Activated CD4-positive, CD25-positive, alpha-beta regulatory T cell treated with anti-CD3 and anti-CD28 coated beads, Interleukin-2, amount 50 U/mL, for 16 hours (primary cell): Measurements from ENCODE around the gene IFITM2.
"Not testable (repeated sequence)": the region's sequence is repeated elsewhere in the genome, so short reads cannot be mapped to it uniquely, and the experiment has no call there.

ENCODE experiments used
- DNase-seq: peaks from one replicate; pipeline ENCODE4 v3.0.0-alpha.2; 2020; ENCODE audit warnings: low read depth, low spot score

Gene IFITM2

GRCh38 chr11:281486-282161 is 26.0 kb upstream of the IFITM2 start:
- no peak for DNase-seq

- no peak for DNase-seq
Measured at GRCh38 chr11:282171-282570, 25.4 kb upstream of the IFITM2 start.

- DNase-seq, result no peak
Measured at GRCh38 chr11:282630-283360, 24.8 kb upstream of the IFITM2 start.

GRCh38 chr11:283405-284104 is 24.1 kb upstream of the IFITM2 start:
- DNase-seq, result no peak

GRCh38 chr11:284105-285020 is 23.3 kb upstream of the IFITM2 start:
- no peak for DNase-seq

GRCh38 chr11:285021-285893 is 22.4 kb upstream of the IFITM2 start:
- no peak for DNase-seq

GRCh38 chr11:285894-286220 is 21.8 kb upstream of the IFITM2 start:
- no peak for DNase-seq

- DNase-seq, result not testable (repeated sequence)
Measured at GRCh38 chr11:286977-287820, 20.4 kb upstream of the IFITM2 start.

- DNase-seq, result no peak
Measured at GRCh38 chr11:287821-288477, 19.7 kb upstream of the IFITM2 start.

- DNase-seq, result no peak
Measured at GRCh38 chr11:288478-289397, 18.9 kb upstream of the IFITM2 start, which contains the start of gene PGGHG. Gene PGGHG, plus strand, starts transcription at chr11:289126. Its CDS starts 691 bp downstream, at chr11:289817.

GRCh38 chr11:289398-289711 is 18.3 kb upstream of the IFITM2 start:
- DNase-seq, result no peak

GRCh38 chr11:289712-290620 is 17.6 kb upstream of the IFITM2 start:
- DNase-seq, result no peak

- DNase-seq, result no peak
Measured at GRCh38 chr11:290621-291231, 16.9 kb upstream of the IFITM2 start.

- no peak for DNase-seq
Measured at GRCh38 chr11:291281-292210, 16.1 kb upstream of the IFITM2 start.

GRCh38 chr11:292211-293121 is 15.2 kb upstream of the IFITM2 start:
- DNase-seq, result no peak
